H9 (cell line): ENCODE measurements around the gene ZNF606. TPM values are rescaled to one million over a fixed set of nuclear protein-coding genes. Genes with fewer than 3 reads are reported as not detected.

Source experiments
- DNase-seq: peaks from one replicate; pipeline ENCODE4 v3.0.0-alpha.2; 2017
- H2AFZ ChIP-seq: one replicate; pipeline ENCODE4 v1.6.1; 2013; ENCODE audit warnings: mild to moderate bottlenecking, low read length, control low read depth, moderate library complexity
- H2AK5ac ChIP-seq: 2 replicates; pipeline ENCODE4 v1.6.1; 2013; ENCODE audit warnings: low read length, control low read depth, mixed read lengths; ENCODE audit not compliant: insufficient read length
- H2BK120ac ChIP-seq: one replicate; pipeline ENCODE4 v1.6.1; 2013; ENCODE audit warnings: low read depth, mild to moderate bottlenecking, low read length, control low read depth, inconsistent platforms; ENCODE audit not compliant: poor library complexity, severe bottlenecking
- H2BK12ac ChIP-seq: 2 replicates; pipeline ENCODE4 v1.6.1; 2013; ENCODE audit warnings: low read length, control low read depth, mixed read lengths, low read depth; ENCODE audit not compliant: insufficient read length
- H2BK15ac ChIP-seq: 2 replicates; pipeline ENCODE4 v1.6.1; 2013; ENCODE audit warnings: low read depth, low read length, control low read depth
- H2BK20ac ChIP-seq: one replicate; pipeline ENCODE4 v1.6.1; 2013; ENCODE audit warnings: low read depth, mild to moderate bottlenecking, low read length, control low read depth, inconsistent platforms; ENCODE audit not compliant: poor library complexity, severe bottlenecking
- H2BK5ac ChIP-seq: 2 replicates; pipeline ENCODE4 v1.6.1; 2013; ENCODE audit warnings: low read length, control low read depth, mixed read lengths; ENCODE audit not compliant: insufficient read length
- H3K14ac ChIP-seq: 2 replicates; pipeline ENCODE4 v1.6.1; 2013; ENCODE audit warnings: low read length, control low read depth; ENCODE audit not compliant: insufficient read depth
- H3K18ac ChIP-seq: 2 replicates; pipeline ENCODE4 v1.6.1; 2013; ENCODE audit warnings: low read depth, mild to moderate bottlenecking, mixed read lengths, low read length, control low read depth; ENCODE audit not compliant: insufficient read length
- H3K23ac ChIP-seq: 2 replicates; pipeline ENCODE4 v1.6.1; 2013; ENCODE audit warnings: low read length, control low read depth, mixed read lengths, low read depth; ENCODE audit not compliant: insufficient read length
- H3K23me2 ChIP-seq: 2 replicates; pipeline ENCODE4 v1.6.1; 2013; ENCODE audit warnings: low read depth, mild to moderate bottlenecking, mixed read lengths, low read length, control low read depth; ENCODE audit not compliant: insufficient read length, poor library complexity, severe bottlenecking
- H3K27ac ChIP-seq: 2 replicates; pipeline ENCODE4 v1.5.1; 2013; ENCODE audit warnings: low read length, control low read depth, mixed read lengths, low read depth; ENCODE audit not compliant: insufficient read length
- H3K27me3 ChIP-seq: 2 replicates; pipeline ENCODE4 v1.6.1; 2013; ENCODE audit warnings: low read length, control low read depth, inconsistent platforms; ENCODE audit not compliant: insufficient read depth
- H3K4ac ChIP-seq: 2 replicates; pipeline ENCODE4 v1.6.1; 2013; ENCODE audit warnings: low read depth, mild to moderate bottlenecking, control low read depth, inconsistent platforms, low read length, moderate library complexity
- H3K4me1 ChIP-seq: 2 replicates; pipeline ENCODE4 v1.6.1; 2013; ENCODE audit warnings: low read length, control low read depth, inconsistent platforms; ENCODE audit not compliant: insufficient read depth
- H3K4me2 ChIP-seq: 2 replicates; pipeline ENCODE4 v1.6.1; 2013; ENCODE audit warnings: low read length, control low read depth, mixed read lengths; ENCODE audit not compliant: insufficient read length, insufficient read depth
- H3K56ac ChIP-seq: 2 replicates; pipeline ENCODE4 v1.6.1; 2013; ENCODE audit warnings: low read depth, mild to moderate bottlenecking, mixed read lengths, low read length, control low read depth; ENCODE audit not compliant: insufficient read length
- H3K79me1 ChIP-seq: 2 replicates; pipeline ENCODE4 v1.6.1; 2013; ENCODE audit warnings: low read depth, mild to moderate bottlenecking, moderate library complexity, low read length, control low read depth, inconsistent platforms; ENCODE audit not compliant: insufficient read depth, poor library complexity, severe bottlenecking
- H3K79me2 ChIP-seq: 2 replicates; pipeline ENCODE4 v1.6.1; 2013; ENCODE audit warnings: low read length, control low read depth, inconsistent platforms; ENCODE audit not compliant: insufficient read depth
- H3K9ac ChIP-seq: 2 replicates; pipeline ENCODE4 v1.6.1; 2013; ENCODE audit warnings: low read length, control low read depth, mixed read lengths; ENCODE audit not compliant: insufficient read length; ENCODE audit errors: extremely low read depth
- H3K9me3 ChIP-seq: one replicate; pipeline ENCODE4 v1.6.1; 2013; ENCODE audit warnings: low read depth, low read length, inconsistent platforms; ENCODE audit not compliant: control insufficient read depth
- H3T11ph ChIP-seq: one replicate; pipeline ENCODE4 v1.6.1; 2013; ENCODE audit warnings: mild to moderate bottlenecking, low read length, control low read depth, inconsistent platforms
- H4K20me1 ChIP-seq: one replicate; pipeline ENCODE4 v1.6.1; 2013; ENCODE audit not compliant: control insufficient read depth, insufficient read length, insufficient read depth
- H4K5ac ChIP-seq: 2 replicates; pipeline ENCODE4 v1.6.1; 2013; ENCODE audit warnings: low read depth, mild to moderate bottlenecking, mixed read lengths, low read length, control low read depth; ENCODE audit not compliant: insufficient read length
- H4K8ac ChIP-seq: replicated peaks from 2 replicates; pipeline ENCODE4 v1.6.1; 2013; ENCODE audit warnings: low read length, control low read depth, mixed read lengths, low read depth; ENCODE audit not compliant: insufficient read length
- H4K91ac ChIP-seq: 2 replicates; pipeline ENCODE4 v1.6.1; 2013; ENCODE audit warnings: low read depth, mild to moderate bottlenecking, moderate library complexity, mixed read lengths, low read length, control low read depth; ENCODE audit not compliant: insufficient read length
- H3K27ac Mint-ChIP-seq, 3 experiments: 2 replicates in 2 of 3; 3 replicates in 1 of 3; pipeline ENCODE4 v1.8.0; 2020 to 2021; ENCODE audit warnings: mixed read lengths in 3 of 3, mild to moderate bottlenecking in 1 of 3, moderate library complexity in 1 of 3
- H3K27me3 Mint-ChIP-seq: 2 replicates; pipeline ENCODE4 v1.8.0; 2021; ENCODE audit warnings: low read depth, mild to moderate bottlenecking, moderate library complexity, mixed read lengths
- H3K36me3 Mint-ChIP-seq, 3 experiments: 2 replicates in 2 of 3; 3 replicates in 1 of 3; pipeline ENCODE4 v1.8.0; 2020 to 2021; ENCODE audit warnings: low read depth in 3 of 3, mixed read lengths in 3 of 3; ENCODE audit not compliant: insufficient read depth in 1 of 3
- H3K4me1 Mint-ChIP-seq, 2 experiments: 2 replicates each; pipeline ENCODE4 v1.8.0; 2020; ENCODE audit warnings: mixed read lengths in 2 of 2
- H3K4me3 Mint-ChIP-seq, 2 experiments: 2 replicates in 1 of 2; 3 replicates in 1 of 2; pipeline ENCODE4 v1.8.0; 2020 to 2021; ENCODE audit warnings: mild to moderate bottlenecking in 2 of 2, mixed read lengths in 2 of 2, moderate library complexity in 1 of 2
- H3K9me3 Mint-ChIP-seq, 2 experiments: 2 replicates in 1 of 2; 3 replicates in 1 of 2; pipeline ENCODE4 v1.8.0; 2020; ENCODE audit warnings: mild to moderate bottlenecking in 2 of 2, mixed read lengths in 2 of 2, moderate library complexity in 1 of 2
- CTCF ChIP-seq: fragments of 200-600 bp; sonication (generic); conservative IDR thresholded peaks from 3 replicates; pipeline ENCODE4 v1.8.0; 2021; ENCODE audit warnings: antibody characterized with exemption, mild to moderate bottlenecking
- WGBS: extraction: QIAGEN DNeasy Blood & Tissue Kit; methylation state at CpG from one replicate; pipeline ENCODE4 v1.1.7; 2013; ENCODE audit warnings: missing lambda C conversion rate, low lambda C conversion rate, mixed read lengths; ENCODE audit not compliant: insufficient read length; ENCODE audit errors: extremely low coverage; 5-methylcytosine and 5-hydroxymethylcytosine counted together
- total RNA-seq: library from RNA; stranded (reverse); gene quantifications from 2 replicates; pipeline ENCODE4 v1.2.1, GENCODE V29; 2021

ZNF606 gene
- total RNA-seq, 1 experiment from 2014 or later = 13.4 TPM

- H2BK12ac ChIP-seq = no peak overlapping the region
- no peaks in the 10 kb centered on the region for H3K27me3 ChIP-seq
- Mint-ChIP-seq H3K9me3 (peaks cover 84 to 86% of the 10 kb centered on the region in 2 experiments), H3K4me3 (no peak overlapping the region), H3K36me3 (peaks cover 70 to 86% (median 81%) of the 10 kb centered on the region in 3 experiments), H3K4me1 (peaks cover 0 to 4% of the 10 kb centered on the region in 2 experiments; a peak in 2 of 4 replicates), H3K27me3 (peaks cover 17% of the 10 kb centered on the region), H3K27ac (no peak overlapping the region)
- H2BK120ac ChIP-seq = no peak overlapping the region
- H3K9ac ChIP-seq = no peak overlapping the region
- no peaks in the 10 kb centered on the region for H3K4me1 ChIP-seq
- H3K23ac ChIP-seq = no peak overlapping the region
- WGBS = no CpG with 5 or more reads among the region's 1 CpG
- peaks cover 4% of the 10 kb centered on the region for H3K79me1 ChIP-seq
- no peak overlapping the region for H2BK20ac ChIP-seq
- DNase-seq = peak; percentile 49
- H3K18ac ChIP-seq = no peak overlapping the region
- no peak overlapping the region for H3K14ac ChIP-seq
- no peak overlapping the region for H3K27ac ChIP-seq
- TF ChIP-seq CTCF = peak; percentile 42; the same call in 1 of the 3 replicates
- H2AK5ac ChIP-seq = no peak overlapping the region
- no peaks in the 10 kb centered on the region for H4K20me1 ChIP-seq
- no peak overlapping the region for H2AFZ ChIP-seq
- no peak overlapping the region for H2BK5ac ChIP-seq
- no peak overlapping the region for H3K4me2 ChIP-seq
- no peak overlapping the region for H3K4ac ChIP-seq
- H4K5ac ChIP-seq = no peak overlapping the region
- no peak overlapping the region for H4K8ac ChIP-seq
- no peaks in the 10 kb centered on the region; the same call in 1 of the 2 replicates for H3K79me2 ChIP-seq
- no peak overlapping the region for H3K56ac ChIP-seq
- no peak overlapping the region for H4K91ac ChIP-seq
- no peak overlapping the region for H2BK15ac ChIP-seq
- H3T11ph ChIP-seq = no peak overlapping the region
- no peaks in the 10 kb centered on the region for H3K23me2 ChIP-seq
- H3K9me3 ChIP-seq = peaks cover 20% of the 10 kb centered on the region
Measured at GRCh38 chr19:58007285-58007684, 4.7 kb upstream of the ZNF606 start.
